ENCODE measurements around the gene PPP1R14C. TPM values are rescaled to one million over a fixed set of nuclear protein-coding genes. Genes with fewer than 3 reads are reported as not detected.

The PPP1R14C gene
- total RNA-seq, 1 experiment from 2014 or later, result 2.5 TPM

GRCh38 chr6:150202404-150202803 lies 59.6 kb downstream of the PPP1R14C start:
- intact Hi-C loops (cut with micrococcal nuclease; ENCODE audit: unreplicated experiment), result loop anchor here (1.0 kb wide), 1 partner anchor 122 kb away; no protein-coding TSS in a partner anchor
- Mint-ChIP-seq H3K27me3 (ENCODE audit: insufficient read depth, unreplicated experiment) (no peaks in the 10 kb centered on the region), H3K9me3 (ENCODE audit: unreplicated experiment) (no peaks in the 10 kb centered on the region), H3K27ac (ENCODE audit: unreplicated experiment) (peak overlapping the region; percentile 87), H3K4me3 (ENCODE audit: unreplicated experiment) (no peak overlapping the region), H3K36me3 (ENCODE audit: insufficient read depth, unreplicated experiment) (peaks cover 10% of the 10 kb centered on the region), H3K4me1 (ENCODE audit: low read depth, unreplicated experiment) (peaks cover 26% of the 10 kb centered on the region)
- H3K9me3 ChIP-seq, result no peaks in the 10 kb centered on the region
- no peak overlapping the region for H3K4me3 ChIP-seq (ENCODE audit: low read depth, low read length)
- ChIA-PET POLR2A (interaction anchor here (1.1 kb wide), 1 partner anchor 59 kb away, joined by 3 read pairs; no protein-coding TSS in a partner anchor), CTCF (interaction anchor here (1.0 to 1.4 kb wide), 3 partner anchors 9 to 131 kb away, joined by 3 to 9 read pairs (median 4); no protein-coding TSS in a partner anchor)
- no peaks in the 10 kb centered on the region for H3K36me3 ChIP-seq (ENCODE audit: control insufficient read depth, insufficient read depth, low read length)
- no peaks in the 10 kb centered on the region for H3K27me3 ChIP-seq (replicated peaks; ENCODE audit: control insufficient read depth, insufficient read depth, low read length)
- no peak for DNase-seq
- no TSS peak for BruUV-seq (replicated peaks)
- peaks cover 32% of the 10 kb centered on the region for H3K4me1 ChIP-seq
- TF ChIP-seq CTCF (IDR thresholded peaks at IDR 0.05; ENCODE audit: insufficient read depth in 1 of 2, low read depth in 1 of 2, low read length in 1 of 2, severe bottlenecking in 1 of 2, unreplicated experiment in 1 of 2), result no peak

GRCh38 chr6:150202934-150203333 lies 60.1 kb downstream of the PPP1R14C start:
- H3K9me3 Mint-ChIP-seq (ENCODE audit: unreplicated experiment), result no peaks in the 10 kb centered on the region
- TF ChIP-seq CTCF (IDR thresholded peaks at IDR 0.05; ENCODE audit: insufficient read depth in 1 of 2, low read depth in 1 of 2, low read length in 1 of 2, severe bottlenecking in 1 of 2, unreplicated experiment in 1 of 2), result no peak
- H3K4me1 ChIP-seq, result peaks cover 32% of the 10 kb centered on the region
- H3K27me3 Mint-ChIP-seq (ENCODE audit: insufficient read depth, unreplicated experiment), result no peaks in the 10 kb centered on the region
- no peak overlapping the region for H3K4me3 Mint-ChIP-seq (ENCODE audit: unreplicated experiment)
- H3K27ac Mint-ChIP-seq (ENCODE audit: unreplicated experiment), result peak overlapping the region; percentile 87
- H3K9me3 ChIP-seq, result no peaks in the 10 kb centered on the region
- CTCF ChIA-PET, result interaction anchor here (1.0 kb wide), 1 partner anchor 9 kb away, joined by 3 read pairs; no protein-coding TSS in a partner anchor
- H3K4me3 ChIP-seq (ENCODE audit: low read depth, low read length), result no peak overlapping the region
- no TSS peak for BruUV-seq (replicated peaks)
- peaks cover 26% of the 10 kb centered on the region for H3K4me1 Mint-ChIP-seq (ENCODE audit: low read depth, unreplicated experiment)
- no peak for DNase-seq
- intact Hi-C loops (cut with micrococcal nuclease; ENCODE audit: unreplicated experiment), result loop anchor here (1.0 kb wide), 1 partner anchor 123 kb away; no protein-coding TSS in a partner anchor
- H3K36me3 ChIP-seq (ENCODE audit: control insufficient read depth, insufficient read depth, low read length), result no peaks in the 10 kb centered on the region
- POLR2A ChIA-PET, result no interaction called here
- H3K36me3 Mint-ChIP-seq (ENCODE audit: insufficient read depth, unreplicated experiment), result peaks cover 10% of the 10 kb centered on the region
- H3K27me3 ChIP-seq (replicated peaks; ENCODE audit: control insufficient read depth, insufficient read depth, low read length), result no peaks in the 10 kb centered on the region

- Histone ChIP-seq H3K9me3 (no peaks in the 10 kb centered on the region), H3K27me3 (replicated peaks; ENCODE audit: control insufficient read depth, insufficient read depth, low read length) (no peaks in the 10 kb centered on the region), H3K4me3 (ENCODE audit: low read depth, low read length) (no peak overlapping the region), H3K4me1 (peaks cover 32% of the 10 kb centered on the region), H3K36me3 (ENCODE audit: control insufficient read depth, insufficient read depth, low read length) (no peaks in the 10 kb centered on the region)
- BruUV-seq (replicated peaks), result no TSS peak
- Mint-ChIP-seq H3K4me1 (ENCODE audit: low read depth, unreplicated experiment) (peaks cover 26% of the 10 kb centered on the region), H3K9me3 (ENCODE audit: unreplicated experiment) (no peaks in the 10 kb centered on the region), H3K36me3 (ENCODE audit: insufficient read depth, unreplicated experiment) (peaks cover 10% of the 10 kb centered on the region), H3K27me3 (ENCODE audit: insufficient read depth, unreplicated experiment) (no peaks in the 10 kb centered on the region), H3K4me3 (ENCODE audit: unreplicated experiment) (no peak overlapping the region), H3K27ac (ENCODE audit: unreplicated experiment) (peak overlapping the region; percentile 87)
- POLR2A ChIA-PET, result no interaction called here
- CTCF ChIA-PET, result no interaction called here
- intact Hi-C loops (cut with micrococcal nuclease; ENCODE audit: unreplicated experiment), result no loop called here
- no peak for DNase-seq
- no peak for TF ChIP-seq CTCF (IDR thresholded peaks at IDR 0.05; ENCODE audit: insufficient read depth in 1 of 2, low read depth in 1 of 2, low read length in 1 of 2, severe bottlenecking in 1 of 2, unreplicated experiment in 1 of 2)
Measured at GRCh38 chr6:150203378-150203777, 60.5 kb downstream of the PPP1R14C start.

Data from Caco-2 (cell line).